ENCODE measurements around the gene KCND2.
"Not testable (repeated sequence)": the region's sequence is repeated elsewhere in the genome, so short reads cannot be mapped to it uniquely, and the experiment has no call there.

Gene KCND2

DNA sequence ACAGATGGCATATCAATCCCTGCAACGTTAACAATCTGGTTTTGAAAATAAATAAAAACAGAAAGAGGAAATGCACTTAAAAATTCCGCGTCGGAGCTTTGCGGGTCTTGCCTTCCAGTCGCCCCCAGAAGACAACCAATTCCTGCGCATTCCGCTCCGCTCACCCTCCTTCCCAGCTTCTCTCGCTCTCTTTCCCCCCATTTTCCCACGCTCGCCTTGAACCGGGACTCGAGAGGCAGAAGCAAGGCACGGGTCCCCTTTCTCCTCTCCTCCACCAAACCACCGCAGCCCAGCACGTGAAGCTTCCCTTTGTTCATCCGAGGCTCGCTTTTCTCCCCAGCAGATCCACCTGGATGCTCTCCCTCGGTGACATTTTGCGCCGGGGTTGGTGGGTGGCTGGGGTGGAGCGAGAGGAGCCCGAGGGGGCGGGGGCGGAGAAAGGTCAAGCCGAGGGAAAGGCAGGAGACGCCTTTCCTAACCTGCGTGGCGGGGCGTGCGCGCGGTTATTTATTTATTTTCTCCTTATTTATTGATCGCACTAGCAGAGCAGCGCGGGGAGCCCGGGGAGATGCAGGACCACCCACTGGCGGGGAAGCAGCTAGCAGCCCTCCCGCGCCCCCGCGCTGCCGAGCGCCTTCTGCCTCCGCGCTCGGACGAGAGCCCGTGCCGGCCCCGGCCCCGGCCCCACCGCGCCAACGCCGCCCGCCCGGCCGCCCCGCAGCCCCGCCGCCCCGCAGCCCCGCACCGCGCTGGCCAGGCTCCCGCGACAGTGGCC lies at the start of gene KCND2:
TSS of gene KCND2 (plus strand) at position 475 of the 775 bp plus-strand sequence.
- no peaks in the 10 kb centered on the region for H3K79me2 ChIP-seq
- H3K27me3 ChIP-seq (ENCODE audit: control insufficient read depth, insufficient read depth, low read length): peaks cover 4% of the 10 kb centered on the region
- no peak within 1 kb of the TSS for H3K9ac ChIP-seq
- no peak for TF ChIP-seq CTCF (IDR thresholded peaks at IDR 0.05)
- H2AFZ ChIP-seq: peak within 1 kb of the TSS; percentile 69
- no peaks in the 10 kb centered on the region for H3K4me1 ChIP-seq
- peak within 1 kb of the TSS; percentile 52 for H3K4me3 ChIP-seq (ENCODE audit: low read depth, low read length)
- no peak within 1 kb of the TSS for H3K27ac ChIP-seq
- peak within 1 kb of the TSS; percentile 75 for H3K4me2 ChIP-seq (ENCODE audit: low read length)
- H3K9me3 ChIP-seq (ENCODE audit: control insufficient read depth, low read length): no peaks in the 10 kb centered on the region
- H3K36me3 ChIP-seq (ENCODE audit: control insufficient read depth, insufficient read depth, low read length): no peaks in the 10 kb centered on the region

DNA sequence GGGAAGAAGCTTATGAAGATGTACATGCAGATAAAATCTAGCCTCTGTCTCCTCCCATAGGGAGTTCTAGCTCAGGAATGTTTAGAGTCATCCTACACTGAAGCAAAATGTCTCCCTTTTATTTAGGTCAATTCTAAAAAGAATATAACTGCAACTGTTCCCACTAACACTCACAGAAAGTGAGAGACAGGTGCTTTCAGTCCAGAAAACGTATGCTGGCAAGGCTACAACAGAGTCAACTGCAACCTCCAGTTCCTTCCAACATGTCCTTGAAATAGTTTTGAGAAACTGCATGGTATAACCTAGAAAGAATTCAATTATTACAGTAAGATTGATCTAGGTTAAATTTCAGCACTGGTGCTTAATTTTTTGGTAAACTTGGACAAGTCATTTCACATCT lies 46.8 kb upstream of the KCND2 start:
- no peak overlapping the region for H3K4me3 ChIP-seq (ENCODE audit: low read depth, low read length)
- no peaks in the 10 kb centered on the region for H3K9me3 ChIP-seq (ENCODE audit: control insufficient read depth, low read length)
- no peaks in the 10 kb centered on the region for H3K79me2 ChIP-seq
- H3K4me1 ChIP-seq: no peaks in the 10 kb centered on the region
- no peak overlapping the region for H3K9ac ChIP-seq
- H3K4me2 ChIP-seq (ENCODE audit: low read length): no peak overlapping the region
- no peaks in the 10 kb centered on the region for H3K36me3 ChIP-seq (ENCODE audit: control insufficient read depth, insufficient read depth, low read length)
- no peak overlapping the region for H3K27ac ChIP-seq
- no peak for TF ChIP-seq CTCF (IDR thresholded peaks at IDR 0.05)
- H2AFZ ChIP-seq: no peak overlapping the region
- H3K27me3 ChIP-seq (ENCODE audit: control insufficient read depth, insufficient read depth, low read length): no peaks in the 10 kb centered on the region

- no peaks in the 10 kb centered on the region for H3K27me3 ChIP-seq (ENCODE audit: control insufficient read depth, insufficient read depth, low read length)
- no peak overlapping the region for H2AFZ ChIP-seq
- H3K4me3 ChIP-seq (ENCODE audit: low read depth, low read length): no peak overlapping the region
- H3K36me3 ChIP-seq (ENCODE audit: control insufficient read depth, insufficient read depth, low read length): no peaks in the 10 kb centered on the region
- TF ChIP-seq CTCF (IDR thresholded peaks at IDR 0.05): no peak
- no peaks in the 10 kb centered on the region for H3K79me2 ChIP-seq
- no peak overlapping the region for H3K4me2 ChIP-seq (ENCODE audit: low read length)
- H3K4me1 ChIP-seq: no peaks in the 10 kb centered on the region
- no peak overlapping the region for H3K9ac ChIP-seq
- no peaks in the 10 kb centered on the region for H3K9me3 ChIP-seq (ENCODE audit: control insufficient read depth, low read length)
- H3K27ac ChIP-seq: no peak overlapping the region
Measured at GRCh38 chr7:120227255-120227654, 45.7 kb upstream of the KCND2 start.

- H3K27me3 ChIP-seq (ENCODE audit: control insufficient read depth, insufficient read depth, low read length): no peaks in the 10 kb centered on the region
- no peak overlapping the region for H3K27ac ChIP-seq
- H3K4me2 ChIP-seq (ENCODE audit: low read length): no peak overlapping the region
- no peak for TF ChIP-seq CTCF (IDR thresholded peaks at IDR 0.05)
- H3K4me1 ChIP-seq: no peaks in the 10 kb centered on the region
- H3K4me3 ChIP-seq (ENCODE audit: low read depth, low read length): no peak overlapping the region
- no peaks in the 10 kb centered on the region for H3K79me2 ChIP-seq
- H2AFZ ChIP-seq: no peak overlapping the region
- H3K9ac ChIP-seq: no peak overlapping the region
- H3K9me3 ChIP-seq (ENCODE audit: control insufficient read depth, low read length): no peaks in the 10 kb centered on the region
- no peaks in the 10 kb centered on the region for H3K36me3 ChIP-seq (ENCODE audit: control insufficient read depth, insufficient read depth, low read length)
Measured at GRCh38 chr7:120229084-120229483, 43.9 kb upstream of the KCND2 start.

DNA sequence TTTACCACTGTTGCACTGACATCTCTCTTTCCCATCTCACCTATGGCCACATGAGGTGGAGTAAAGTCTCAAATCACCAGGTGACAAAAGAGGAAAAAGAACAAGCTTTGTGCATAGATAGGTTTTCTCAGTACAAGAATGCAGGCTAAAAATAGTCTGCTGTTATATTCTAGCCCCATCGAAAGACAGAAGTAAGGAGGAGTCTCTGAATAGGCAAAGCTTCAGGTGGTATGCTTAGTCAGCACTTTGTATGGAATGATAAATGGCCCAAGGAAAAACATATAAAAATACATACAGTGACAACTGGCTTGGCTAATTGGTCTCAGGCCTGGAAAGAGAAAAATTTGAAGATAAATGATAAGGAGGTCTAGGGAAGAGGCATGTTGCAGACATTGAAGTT lies 39.6 kb upstream of the KCND2 start:
- Histone ChIP-seq H3K79me2 (no peaks in the 10 kb centered on the region), H3K9ac (no peak overlapping the region), H3K27me3 (ENCODE audit: control insufficient read depth, insufficient read depth, low read length) (no peaks in the 10 kb centered on the region), H3K4me2 (ENCODE audit: low read length) (no peak overlapping the region), H3K27ac (no peak overlapping the region), H3K4me1 (no peaks in the 10 kb centered on the region), H3K36me3 (ENCODE audit: control insufficient read depth, insufficient read depth, low read length) (no peaks in the 10 kb centered on the region), H3K9me3 (ENCODE audit: control insufficient read depth, low read length) (no peaks in the 10 kb centered on the region), H3K4me3 (ENCODE audit: low read depth, low read length) (no peak overlapping the region), H2AFZ (no peak overlapping the region)
- no peak for TF ChIP-seq CTCF (IDR thresholded peaks at IDR 0.05)

DNA sequence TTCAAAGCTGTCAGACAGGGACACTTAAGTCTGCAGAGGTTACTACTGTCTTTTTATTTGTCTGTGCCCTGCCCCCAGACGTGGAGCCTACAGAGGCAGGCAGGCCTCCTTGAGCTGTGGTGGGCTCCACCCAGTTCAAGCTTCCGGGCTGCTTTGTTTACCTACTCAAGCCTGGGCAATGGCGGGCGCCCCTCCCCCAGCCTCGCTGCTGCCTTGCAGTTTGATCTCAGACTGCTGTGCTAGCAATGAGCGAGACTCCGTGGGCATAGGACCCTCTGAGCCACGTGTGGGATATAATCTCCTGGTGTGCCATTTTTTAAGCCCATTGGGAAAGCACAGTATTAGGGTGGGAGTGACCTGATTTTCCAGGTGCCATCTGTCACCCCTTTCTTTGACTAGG lies 32.6 kb upstream of the KCND2 start:
- H3K4me2 ChIP-seq (ENCODE audit: low read length); H3K27me3 ChIP-seq (ENCODE audit: control insufficient read depth, insufficient read depth, low read length); H3K27ac ChIP-seq; H3K36me3 ChIP-seq (ENCODE audit: control insufficient read depth, insufficient read depth, low read length); H3K4me3 ChIP-seq (ENCODE audit: low read depth, low read length); H3K4me1 ChIP-seq; H3K9ac ChIP-seq; H3K9me3 ChIP-seq (ENCODE audit: control insufficient read depth, low read length); H2AFZ ChIP-seq; H3K79me2 ChIP-seq: not testable (repeated sequence)

Data from parathyroid adenoma (tissue), 2 donors.